ENCODE data around the gene CHST8. TPM values are rescaled to one million over a fixed set of nuclear protein-coding genes. Genes with fewer than 3 reads are reported as not detected.

Gene CHST8
- polyA plus RNA-seq, 3 donors: not detected

- Histone ChIP-seq H4K20me1 (ENCODE audit: insufficient read depth, low read length) (no peaks in the 10 kb centered on the region), H3K27me3 (ENCODE audit: control insufficient read depth in 2 of 2, insufficient read depth in 2 of 2, low read length in 2 of 2) (peaks cover 10 to 27% of the 10 kb centered on the region in 2 donors), H3K9me3 (replicated peaks in 1 of 2; ENCODE audit: control insufficient read depth in 1 of 2, insufficient read depth in 1 of 2, low read length in 2 of 2) (no peaks in the 10 kb centered on the region), H3K36me3 (replicated peaks in 1 of 2; ENCODE audit: control insufficient read depth in 1 of 2, insufficient read depth in 2 of 2, low read length in 2 of 2) (no peaks in the 10 kb centered on the region), H3K4me2 (replicated peaks; ENCODE audit: extremely low read depth, low read length, poor library complexity, severe bottlenecking) (no peak overlapping the region), H3K9ac (ENCODE audit: insufficient read depth, low read length, poor library complexity, severe bottlenecking) (no peak overlapping the region), H2AFZ (ENCODE audit: insufficient read depth, low read depth, low read length, poor library complexity, severe bottlenecking) (no peak overlapping the region), H3K27ac (ENCODE audit: low read depth in 1 of 2, low read length in 2 of 2) (no peak overlapping the region), H3K4me3 (replicated peaks in 1 of 3; ENCODE audit: low read depth in 2 of 3, low read length in 3 of 3) (no peak overlapping the region), H3K79me2 (ENCODE audit: insufficient read depth, low read length) (no peaks in the 10 kb centered on the region), H3K4me1 (ENCODE audit: control insufficient read depth in 1 of 2, insufficient read depth in 2 of 2, low read length in 2 of 2) (no peaks in the 10 kb centered on the region)
- 94% methylated on average over 3 of the region's 5 CpGs for WGBS (ENCODE audit: insufficient coverage)
- H3K4me3 Mint-ChIP-seq: no peak overlapping the region
- no peak overlapping the region for H3K27ac Mint-ChIP-seq
- no peaks in the 10 kb centered on the region for H3K36me3 Mint-ChIP-seq
- peaks cover 0 to 4% (median 0%) of the 10 kb centered on the region in 7 donors for H3K9me3 Mint-ChIP-seq
- H3K4me1 Mint-ChIP-seq: no peaks in the 10 kb centered on the region
- DNase-seq: no peak
- intact Hi-C loops (cut with micrococcal nuclease): no loop called here
- TF ChIP-seq CTCF (IDR thresholded peaks at IDR 0.05): no peak
- peaks cover 33 to 56% (median 38%) of the 10 kb centered on the region in 3 donors for H3K27me3 Mint-ChIP-seq (ENCODE audit: low read depth in 3 of 3)
Measured at GRCh38 chr19:33627526-33627925, 5.8 kb downstream of the CHST8 start.

DNA sequence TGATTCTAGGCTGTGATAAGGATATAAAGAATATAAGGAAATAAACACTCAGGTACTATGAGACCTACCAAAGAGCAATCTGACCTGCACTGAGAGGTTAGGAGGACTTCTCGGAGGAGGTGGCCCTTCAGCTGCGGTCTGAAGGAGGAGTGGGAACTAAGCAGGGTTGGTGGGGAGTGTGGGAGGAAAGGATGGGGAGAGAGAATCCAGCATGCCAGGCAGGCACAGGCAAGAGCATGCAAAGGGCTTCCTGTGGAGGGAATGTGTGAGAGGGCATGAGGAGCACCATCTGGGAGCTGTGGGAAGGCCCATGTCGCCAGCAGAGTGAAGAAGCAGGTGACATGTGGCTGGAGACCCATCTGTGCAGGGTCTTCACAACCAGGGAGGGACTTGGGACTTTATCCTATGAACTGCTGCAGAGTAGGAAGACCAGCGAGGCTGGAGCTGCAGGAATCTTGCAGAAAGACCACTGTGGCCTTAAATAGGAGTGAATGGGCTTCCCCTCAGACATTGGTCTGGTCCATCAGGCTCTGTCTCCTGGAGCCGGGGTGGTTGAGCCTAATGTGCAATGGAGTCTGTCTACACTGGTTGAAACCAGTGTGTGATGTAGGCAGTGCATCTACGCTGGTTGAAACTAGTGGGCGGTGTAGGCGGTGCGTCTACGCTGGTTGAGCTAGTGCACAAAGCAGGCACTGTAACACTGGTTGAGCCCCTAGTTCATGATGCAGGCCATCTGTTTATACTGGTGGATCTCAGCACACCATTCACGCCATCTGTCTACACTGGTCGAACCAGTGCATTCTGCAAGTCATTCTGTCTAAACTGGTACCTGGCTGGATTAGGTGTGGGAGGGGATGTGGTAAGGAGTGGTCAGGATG lies 6.4 kb downstream of the CHST8 start:
- no peak overlapping the region for H3K27ac Mint-ChIP-seq
- Histone ChIP-seq H3K9me3 (replicated peaks in 1 of 2; ENCODE audit: control insufficient read depth in 1 of 2, insufficient read depth in 1 of 2, low read length in 2 of 2) (no peaks in the 10 kb centered on the region), H3K27ac (ENCODE audit: low read depth in 1 of 2, low read length in 2 of 2) (no peak overlapping the region), H3K9ac (ENCODE audit: insufficient read depth, low read length, poor library complexity, severe bottlenecking) (no peak overlapping the region), H3K79me2 (ENCODE audit: insufficient read depth, low read length) (no peaks in the 10 kb centered on the region), H3K4me2 (replicated peaks; ENCODE audit: extremely low read depth, low read length, poor library complexity, severe bottlenecking) (no peak overlapping the region), H3K36me3 (replicated peaks in 1 of 2; ENCODE audit: control insufficient read depth in 1 of 2, insufficient read depth in 2 of 2, low read length in 2 of 2) (no peaks in the 10 kb centered on the region), H4K20me1 (ENCODE audit: insufficient read depth, low read length) (no peaks in the 10 kb centered on the region), H3K4me1 (ENCODE audit: control insufficient read depth in 1 of 2, insufficient read depth in 2 of 2, low read length in 2 of 2) (no peaks in the 10 kb centered on the region), H3K4me3 (replicated peaks in 1 of 3; ENCODE audit: low read depth in 2 of 3, low read length in 3 of 3) (no peak overlapping the region), H2AFZ (ENCODE audit: insufficient read depth, low read depth, low read length, poor library complexity, severe bottlenecking) (no peak overlapping the region), H3K27me3 (ENCODE audit: control insufficient read depth in 2 of 2, insufficient read depth in 2 of 2, low read length in 2 of 2) (peaks cover 8 to 21% of the 10 kb centered on the region in 2 donors)
- WGBS (ENCODE audit: insufficient coverage): 89% methylated on average over 10 of the region's 12 CpGs
- peaks cover 28 to 49% (median 31%) of the 10 kb centered on the region in 3 donors for H3K27me3 Mint-ChIP-seq (ENCODE audit: low read depth in 3 of 3)
- no peaks in the 10 kb centered on the region for H3K36me3 Mint-ChIP-seq
- DNase-seq: no peak
- intact Hi-C loops (cut with micrococcal nuclease): no loop called here
- H3K9me3 Mint-ChIP-seq: peaks cover 0 to 1% (median 0%) of the 10 kb centered on the region in 7 donors
- no peaks in the 10 kb centered on the region for H3K4me1 Mint-ChIP-seq
- TF ChIP-seq CTCF (IDR thresholded peaks at IDR 0.05): no peak
- no peak overlapping the region for H3K4me3 Mint-ChIP-seq

Measured in CD14-positive monocyte (primary cell).